ENCODE measurements around the gene NUDCD3. TPM values are rescaled to one million over a fixed set of nuclear protein-coding genes. Genes with fewer than 3 reads are reported as not detected.

The NUDCD3 gene
- total and polyA plus RNA-seq, 2 of the 8 experiments (the other 6 are each of a cell fraction or from before 2014, with no cell fraction given): 35.2 to 93.7 TPM

- no peak overlapping the region for H3K4me2 ChIP-seq (ENCODE audit: insufficient read depth in 1 of 2, low read depth in 2 of 2, low read length in 2 of 2)
- no peak overlapping the region for H2BK20ac ChIP-seq (ENCODE audit: low read length)
- no peak overlapping the region for H2AFZ ChIP-seq (ENCODE audit: low read length)
- no peak overlapping the region for H4K91ac ChIP-seq (replicated peaks; ENCODE audit: insufficient read length, low read length)
- no peak overlapping the region for H3K4me3 ChIP-seq (ENCODE audit: extremely low read depth in 1 of 4, insufficient read depth in 2 of 4, low read depth in 3 of 4, low read length in 4 of 4)
- WGBS, 2 experiments (ENCODE audit: extremely low coverage in 1 of 2, insufficient coverage in 1 of 2, insufficient read length in 1 of 2, insufficient replicate concordance in 2 of 2, low coverage in 1 of 2, low lambda C conversion rate in 2 of 2, missing lambda C conversion rate in 1 of 2): 93% methylated on average over 7 of the region's 7 CpGs; no CpG with 5 or more reads in 1 of the 2 experiments
- peaks cover 0 to 34% of the 10 kb centered on the region in 2 experiments for H3K79me2 ChIP-seq (ENCODE audit: control insufficient read depth in 1 of 2, insufficient read depth in 2 of 2, low read length in 2 of 2)
- no peak overlapping the region for H3K9ac ChIP-seq (replicated peaks in 1 of 4; ENCODE audit: extremely low read depth in 1 of 4, low read depth in 3 of 4, low read length in 3 of 4)
- no peaks in the 10 kb centered on the region for H3K27me3 ChIP-seq (replicated peaks in 1 of 4; ENCODE audit: control insufficient read depth in 3 of 4, extremely low read depth in 1 of 4, insufficient read depth in 3 of 4, low read length in 3 of 4)
- no peak overlapping the region for H4K8ac ChIP-seq (ENCODE audit: extremely low read depth, insufficient read depth, low read length)
- DNase-seq (ENCODE audit: low read depth in 1 of 2, low spot score in 2 of 2) (no peak), FAIRE-seq (no peak)
- H3K9me3 ChIP-seq (ENCODE audit: insufficient read depth in 2 of 2, low read depth in 1 of 2, low read length in 1 of 2): no peaks in the 10 kb centered on the region
- H3K56ac ChIP-seq (replicated peaks; ENCODE audit: insufficient read length, low read depth, low read length): no peak overlapping the region
- no peak overlapping the region for H3K14ac ChIP-seq (ENCODE audit: insufficient read length)
- no peak overlapping the region for H2AK5ac ChIP-seq (ENCODE audit: low read depth, low read length)
- no peak overlapping the region for H2BK120ac ChIP-seq (replicated peaks; ENCODE audit: low read depth, low read length)
- H2BK15ac ChIP-seq (ENCODE audit: low read length): no peak overlapping the region
- no peaks in the 10 kb centered on the region for H3K23me2 ChIP-seq (ENCODE audit: low read depth, low read length)
- no peaks in the 10 kb centered on the region; a peak in 3 of 8 replicates for H3K36me3 ChIP-seq (ENCODE audit: control insufficient read depth in 2 of 4, insufficient read depth in 4 of 4, low read length in 3 of 4)
- CTCF ChIA-PET (ENCODE audit: partially characterized antibody): interaction anchor here (0.6 kb wide), 1 partner anchor 161 kb away, joined by 4 read pairs; no protein-coding TSS in a partner anchor
- H4K20me1 ChIP-seq (replicated peaks in 1 of 2; ENCODE audit: control insufficient read depth in 1 of 2, insufficient read depth in 2 of 2, low read length in 2 of 2): peaks cover 6 to 8% of the 10 kb centered on the region in 2 experiments
- no peak overlapping the region for H2BK5ac ChIP-seq (ENCODE audit: low read depth, low read length)
- H3K4ac ChIP-seq (replicated peaks; ENCODE audit: insufficient read length, low read depth, low read length): no peak overlapping the region
- POLR2A ChIA-PET (ENCODE audit: partially characterized antibody): no interaction called here
- H3K18ac ChIP-seq (ENCODE audit: extremely low read depth, low read length): no peak overlapping the region
- peaks cover 7% of the 10 kb centered on the region for H3K79me1 ChIP-seq (ENCODE audit: low read depth, low read length)
- H3K23ac ChIP-seq (ENCODE audit: insufficient read length): no peak overlapping the region
- H3K4me1 ChIP-seq (replicated peaks in 1 of 4; ENCODE audit: control insufficient read depth in 3 of 4, insufficient read depth in 4 of 4, low read length in 3 of 4): peaks cover 0 to 5% (median 2%) of the 10 kb centered on the region in 4 experiments; a peak in 5 of 7 replicates
- H4K5ac ChIP-seq (ENCODE audit: insufficient read length, low read depth, low read length): no peak overlapping the region
- no peak overlapping the region for H2BK12ac ChIP-seq (ENCODE audit: low read depth, low read length)
- no peak overlapping the region for H3K27ac ChIP-seq (ENCODE audit: low read depth, low read length)
- TF ChIP-seq RAD21 (IDR thresholded peaks at IDR 0.05 in 1 of 2, conservative IDR thresholded peaks at IDR 0.05 in 1 of 2; ENCODE audit: low read depth in 2 of 2, low read length in 2 of 2) (no peak), SP4 (IDR thresholded peaks at IDR 0.05; ENCODE audit: low read length) (no peak), FOSL1 (IDR thresholded peaks at IDR 0.05; ENCODE audit: insufficient read depth, low read depth, low read length) (no peak), USF2 (IDR thresholded peaks at IDR 0.05; ENCODE audit: low read length) (no peak), YY1 (IDR thresholded peaks at IDR 0.05; ENCODE audit: low read depth, low read length) (no peak), HDAC2 (IDR thresholded peaks at IDR 0.05; ENCODE audit: borderline replicate concordance in 1 of 2, low read depth in 2 of 2, low read length in 2 of 2) (no peak), CEBPB (IDR thresholded peaks at IDR 0.05; ENCODE audit: low read depth, low read length) (no peak), BCL11A (IDR thresholded peaks at IDR 0.05; ENCODE audit: low read depth in 2 of 2, low read length in 2 of 2) (no peak)
Observed at GRCh38 chr7:44451123-44451522, 39.3 kb downstream of the NUDCD3 start.

All from H1 (cell line).